Epithelial cell of prostate (primary cell): Measurements from ENCODE around the gene IGFBP7.
A peak's percentile ranks its signal among the peaks of the same experiment; 100 is the strongest.
"Not testable (repeated sequence)": the region's sequence is repeated elsewhere in the genome, so short reads cannot be mapped to it uniquely, and the experiment has no call there.

Experiments
- DNase-seq: peaks from one replicate; pipeline ENCODE4 v3.0.0-alpha.2; 2011; ENCODE audit warnings: low read depth, low spot score
- H3K27ac ChIP-seq: fragments of 450-650 bp; 2 replicates; pipeline ENCODE4 v1.5.1; 2017; ENCODE audit warnings: mild to moderate bottlenecking

IGFBP7 gene

DNA sequence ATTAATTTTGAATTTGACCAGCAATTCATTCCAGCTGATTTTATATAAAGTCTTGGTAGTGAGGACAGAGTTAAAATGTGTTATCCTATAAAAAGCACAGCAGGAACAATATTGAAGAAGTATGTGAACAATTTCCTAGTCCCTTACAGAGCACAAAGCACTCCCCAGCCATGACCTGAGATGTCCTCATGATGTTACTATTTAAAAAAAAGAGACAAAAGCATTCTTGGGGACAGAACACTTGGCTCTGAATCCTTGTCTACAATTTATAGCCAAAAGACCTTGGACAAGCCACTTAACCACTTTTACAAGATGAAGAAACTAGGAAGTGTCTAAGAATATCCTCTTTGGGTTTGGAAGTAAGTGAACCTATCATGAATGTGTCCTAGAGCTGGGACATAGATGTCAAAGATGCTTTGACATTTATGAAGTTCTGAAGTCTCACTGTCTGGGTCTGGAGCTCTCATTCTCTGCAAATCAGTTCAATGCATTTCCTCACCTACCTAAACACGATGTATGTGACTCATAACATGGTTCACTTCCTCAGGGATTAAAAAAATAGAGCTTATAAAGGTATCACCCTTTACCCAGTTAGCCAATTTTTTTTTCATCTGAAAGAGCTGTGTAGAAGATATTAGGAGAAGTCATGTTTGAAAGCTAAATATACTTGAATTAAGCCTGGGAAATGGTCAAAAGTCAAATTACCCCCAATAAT is 61.4 kb downstream of the IGFBP7 start:
- no peak overlapping the region for H3K27ac ChIP-seq
- peak; percentile 22 for DNase-seq

DNA sequence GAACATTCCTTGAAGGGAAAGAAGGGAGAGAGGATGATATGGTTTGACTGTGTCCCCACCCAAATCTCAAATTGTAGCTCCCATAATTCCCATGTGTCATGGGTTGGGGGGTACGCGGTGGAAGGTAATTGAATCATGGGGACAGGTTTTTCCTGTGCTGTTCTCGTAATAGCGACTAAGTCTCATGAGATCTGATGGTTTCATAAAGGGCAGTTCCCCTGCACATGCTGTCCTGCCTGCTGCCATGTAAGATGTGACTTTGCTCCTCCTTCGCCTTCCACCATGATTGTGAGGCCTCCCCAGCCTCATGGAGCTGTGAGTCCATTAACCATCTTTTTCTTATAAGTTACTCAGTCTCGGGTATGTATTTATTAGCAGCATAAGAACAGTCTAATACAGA is 63.1 kb downstream of the IGFBP7 start:
- not testable (repeated sequence) for DNase-seq, H3K27ac ChIP-seq

DNA sequence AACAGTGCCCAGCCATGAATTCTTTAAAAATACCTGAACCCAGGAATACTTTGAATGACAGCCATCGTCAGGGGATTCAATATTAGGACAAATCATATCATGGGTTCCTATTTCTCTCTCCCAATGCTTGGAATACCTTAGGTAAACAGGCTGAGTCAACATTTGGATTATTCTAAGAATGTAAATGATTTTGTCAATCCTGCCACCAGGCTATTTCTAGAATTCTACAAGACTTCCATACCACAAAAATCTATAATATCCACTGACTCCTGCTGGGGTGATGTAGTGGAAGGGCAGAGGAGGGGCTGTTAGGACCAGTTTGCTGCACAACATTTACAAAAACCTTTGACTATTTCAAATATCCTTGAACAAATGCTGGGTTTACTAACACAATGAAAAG is 65.2 kb downstream of the IGFBP7 start:
- no peak overlapping the region for H3K27ac ChIP-seq
- no peak for DNase-seq

DNA sequence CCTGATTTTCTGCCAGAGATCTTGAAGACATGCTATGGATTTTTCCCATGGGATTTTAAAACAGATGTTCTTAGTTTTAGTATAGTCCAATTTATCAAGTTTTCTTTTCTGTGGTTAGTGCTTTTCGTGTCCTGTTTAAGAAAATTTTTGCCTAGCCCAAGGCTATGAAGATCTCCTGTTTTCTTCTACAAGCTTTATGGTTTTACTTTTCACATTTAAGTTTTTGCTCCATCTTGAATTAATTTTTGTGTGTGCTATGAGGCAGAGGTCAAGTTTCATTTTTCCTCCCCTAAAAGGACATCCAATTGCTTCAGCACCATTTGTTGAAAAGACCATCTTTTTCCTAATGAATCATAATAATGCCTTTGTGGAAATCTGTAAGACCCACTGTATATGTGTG is 65.9 kb downstream of the IGFBP7 start:
- no peak overlapping the region for H3K27ac ChIP-seq
- no peak for DNase-seq

DNA sequence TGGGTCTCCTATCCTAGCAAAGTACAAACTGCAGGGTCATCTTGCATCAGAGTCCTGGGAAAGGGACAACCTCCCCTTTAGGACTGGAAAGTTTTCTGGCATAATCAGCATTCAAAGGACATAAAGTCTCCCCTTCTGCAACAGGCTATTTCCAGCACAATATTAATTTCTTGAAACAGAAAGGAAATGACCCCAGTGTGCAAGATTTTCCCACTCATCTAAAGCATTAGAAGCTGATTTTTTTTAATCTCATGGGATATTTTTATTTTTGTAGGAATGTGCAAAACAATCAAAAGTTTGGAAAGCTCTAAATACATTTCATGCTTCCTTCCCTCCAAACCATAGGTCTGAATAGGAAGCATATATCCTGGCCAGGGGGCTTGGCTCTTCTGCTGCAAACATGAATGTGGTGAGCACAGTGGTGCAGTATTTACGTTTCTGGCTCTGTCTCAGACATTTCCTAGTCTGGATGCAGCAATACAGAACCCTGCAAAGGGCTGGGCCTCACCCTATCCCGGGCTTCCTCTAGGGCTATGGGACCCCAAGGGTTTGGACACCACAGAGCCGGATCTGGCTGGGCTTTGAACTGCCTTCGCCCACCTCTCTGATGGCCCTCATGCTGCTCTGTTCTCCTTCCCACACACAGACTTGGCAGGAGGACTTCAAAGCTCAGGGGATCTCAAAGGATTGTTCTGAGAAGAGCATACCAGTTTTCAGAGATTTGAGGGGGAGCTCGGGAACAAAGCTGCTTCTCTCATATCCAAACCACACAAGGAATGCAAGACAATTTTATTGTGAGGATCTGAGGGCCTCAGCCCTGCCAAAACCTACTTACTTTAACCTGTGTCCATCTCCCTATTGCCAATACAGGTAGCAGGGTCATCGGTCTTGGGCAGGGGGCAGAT is 66.6 kb downstream of the IGFBP7 start:
- no peak overlapping the region for H3K27ac ChIP-seq
- DNase-seq = no peak

DNA sequence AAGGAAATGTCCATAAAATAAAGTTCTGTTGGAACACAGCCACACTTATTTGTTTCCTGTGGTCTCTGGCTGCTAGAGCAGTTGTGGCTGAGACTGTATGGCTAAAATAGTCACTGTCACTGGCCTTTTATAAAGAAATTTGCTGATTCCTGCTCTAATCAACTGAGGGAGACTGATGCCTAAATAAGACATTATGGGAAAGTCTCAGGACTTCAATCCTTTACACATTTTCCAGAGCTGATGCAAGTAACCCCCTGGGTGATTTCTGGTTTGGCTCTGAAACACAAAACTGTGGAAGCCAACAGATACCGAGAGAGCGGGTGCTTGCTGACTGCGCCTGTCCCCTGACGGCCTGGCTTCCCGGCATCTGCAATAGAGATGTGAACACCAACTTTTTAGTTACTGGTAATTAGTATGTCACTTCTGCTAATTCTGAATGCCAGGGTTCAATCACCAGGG is 67.4 kb downstream of the IGFBP7 start:
- H3K27ac ChIP-seq = no peak overlapping the region
- no peak for DNase-seq

DNA sequence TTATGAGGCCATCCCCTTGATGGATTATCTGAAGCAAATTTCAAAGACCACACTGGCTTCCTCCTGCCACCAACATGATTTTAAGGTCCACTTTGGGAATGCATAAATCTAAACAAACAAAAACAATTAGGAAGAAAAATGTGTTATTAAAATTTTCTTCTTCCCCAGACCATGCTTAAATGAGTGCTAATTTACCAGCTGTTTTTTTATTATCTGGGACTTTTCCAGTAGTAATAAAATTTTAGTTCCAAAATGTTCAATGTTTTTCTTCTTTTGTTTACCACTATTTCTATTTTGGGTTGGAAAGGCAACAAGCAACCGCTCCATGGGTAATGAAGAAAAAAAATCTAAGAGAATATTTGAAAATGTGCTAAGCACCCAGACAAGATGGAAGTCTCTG is 69.2 kb downstream of the IGFBP7 start:
- DNase-seq = no peak
- no peak overlapping the region for H3K27ac ChIP-seq

DNA sequence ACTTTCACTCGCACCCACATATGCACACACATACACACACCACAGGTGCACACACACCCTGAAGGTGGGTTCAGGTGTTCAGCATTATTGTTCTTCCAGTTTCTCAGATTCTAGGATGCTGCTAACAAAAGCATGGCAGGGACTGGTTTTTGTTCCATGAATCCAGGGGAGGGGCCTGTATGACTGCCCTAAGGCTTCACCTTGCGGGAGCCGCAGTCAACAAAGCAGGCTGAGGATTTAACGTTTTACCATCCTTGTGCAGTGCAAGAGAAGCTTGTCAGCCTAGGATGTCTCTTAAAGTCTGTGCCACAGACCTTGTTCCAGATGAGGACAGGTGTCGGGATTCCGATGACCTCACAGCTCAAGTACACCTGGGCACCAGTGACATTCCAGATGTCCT is 69.7 kb downstream of the IGFBP7 start:
- no peak overlapping the region for H3K27ac ChIP-seq

DNA sequence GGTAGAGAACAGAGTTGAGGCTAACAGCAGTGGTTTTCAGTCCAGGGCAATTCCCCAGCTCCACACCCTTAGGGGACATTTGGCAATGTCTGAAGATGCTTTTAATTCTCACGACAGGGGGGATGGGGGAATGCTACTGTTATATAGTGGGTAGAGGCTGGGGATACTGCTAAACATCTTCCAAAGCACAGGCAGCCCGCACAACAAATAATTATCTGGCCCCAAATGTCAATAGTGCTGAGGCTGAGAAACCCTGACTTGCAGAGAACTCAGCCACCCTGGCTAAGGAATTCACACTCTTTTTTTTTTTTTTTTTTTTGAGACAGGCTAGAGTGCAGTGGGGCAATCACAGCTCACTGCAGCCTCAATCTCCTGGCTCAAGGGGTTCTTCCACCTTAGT is 70.8 kb downstream of the IGFBP7 start:
- no peak for DNase-seq
- H3K27ac ChIP-seq = no peak overlapping the region

More for the DNA sequence above, 69.7 kb downstream of the IGFBP7 start:
- no peak for DNase-seq

DNA sequence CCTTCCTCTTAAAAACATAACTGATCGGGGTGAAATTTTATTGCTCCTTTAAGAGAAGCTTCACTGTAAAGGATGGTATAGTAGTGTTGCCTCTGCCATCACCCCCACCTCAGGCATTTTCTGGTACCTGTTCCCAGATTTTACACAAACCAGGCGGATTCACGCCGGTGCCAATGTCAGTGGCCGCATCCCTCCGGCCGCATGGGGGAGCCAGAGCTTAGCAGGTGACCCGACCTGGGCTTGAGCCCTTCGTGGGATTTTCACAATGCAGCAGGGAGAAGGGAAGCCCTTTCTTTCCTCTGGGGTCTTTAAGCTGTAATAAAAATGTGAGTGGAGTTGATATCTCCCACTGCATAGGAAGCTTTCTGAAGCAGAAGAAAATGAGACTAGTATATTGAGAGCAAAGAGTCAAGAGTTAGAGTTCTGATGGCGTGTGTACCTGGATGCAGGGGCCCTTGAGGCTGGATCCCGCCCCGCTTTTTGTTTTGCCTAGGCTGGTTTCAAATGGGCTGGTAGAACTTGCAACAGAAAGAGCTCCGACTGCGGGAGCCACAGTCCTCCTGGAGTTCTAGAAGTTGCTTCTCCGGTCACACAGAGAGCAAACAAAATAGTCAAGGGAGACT is 72.1 kb downstream of the IGFBP7 start:
- DNase-seq = no peak
- H3K27ac ChIP-seq = no peak overlapping the region

DNA sequence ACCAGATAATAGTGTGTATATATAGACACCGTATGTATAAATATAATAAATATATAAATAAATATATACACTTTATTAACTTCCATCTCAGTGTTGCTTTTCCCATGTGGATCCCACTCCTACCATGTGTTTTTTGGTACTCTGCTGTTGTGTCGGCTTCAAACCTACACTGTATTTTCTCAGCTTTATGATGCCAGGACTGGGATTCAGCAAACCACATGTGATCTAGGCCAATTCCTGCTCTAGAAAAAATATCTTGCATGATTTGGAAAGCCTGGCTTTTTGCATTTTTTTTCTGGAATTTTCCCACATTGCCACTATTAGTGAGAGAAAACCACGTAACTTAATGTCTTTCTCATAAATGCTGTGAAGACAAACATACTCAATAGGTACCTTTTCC is 75.7 kb downstream of the IGFBP7 start:
- DNase-seq = no peak
- no peak overlapping the region for H3K27ac ChIP-seq

DNA sequence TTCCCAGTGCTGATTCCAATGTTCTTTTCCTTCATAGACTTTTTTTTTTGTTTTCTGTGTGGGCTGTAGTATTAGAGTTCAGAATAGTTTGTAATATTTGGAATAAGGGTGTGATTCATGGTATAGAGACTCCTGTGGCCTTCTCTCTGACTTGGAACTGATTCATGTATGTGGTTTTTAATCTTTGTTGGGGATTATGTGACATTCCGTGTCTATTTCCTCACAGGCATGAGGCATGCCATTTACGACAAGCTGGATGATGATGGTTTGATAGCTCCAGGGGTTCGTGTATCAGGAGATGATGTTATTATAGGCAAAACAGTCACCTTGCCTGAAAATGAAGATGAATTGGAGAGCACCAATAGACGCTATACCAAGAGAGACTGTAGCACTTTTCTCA is 87.1 kb downstream of the IGFBP7 start:
- peak overlapping the region; percentile 79 for H3K27ac ChIP-seq
- DNase-seq = peak; percentile 75

DNA sequence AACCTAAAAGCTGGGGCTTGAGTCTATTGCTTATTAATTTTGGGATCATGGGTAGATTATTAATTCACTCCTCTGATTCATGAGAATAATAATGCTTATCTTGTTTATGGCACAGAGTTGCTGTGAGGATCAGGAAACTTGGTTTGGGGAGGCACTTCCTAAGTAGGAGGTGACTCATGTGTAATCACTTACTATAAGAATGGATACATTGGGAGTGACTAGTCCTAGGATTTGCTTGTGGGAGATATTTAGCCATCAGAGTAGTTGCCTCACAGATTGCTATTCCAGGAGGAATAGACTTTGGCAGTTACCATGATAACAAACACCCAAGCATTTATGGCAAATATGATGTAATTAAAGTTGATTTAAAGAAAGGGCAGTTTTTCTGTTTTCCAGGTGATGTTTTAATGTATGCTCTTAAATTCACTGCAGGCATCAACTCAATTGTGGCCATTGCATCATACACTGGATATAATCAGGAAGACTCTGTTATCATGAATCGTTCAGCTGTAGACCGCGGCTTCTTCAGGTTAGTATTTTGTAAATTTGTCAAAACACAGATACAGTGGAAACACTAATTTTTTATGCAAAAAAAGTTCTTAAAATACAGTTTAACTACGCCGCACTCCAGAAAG is 89.6 kb downstream of the IGFBP7 start:
- H3K27ac ChIP-seq = peak overlapping the region; percentile 79
- DNase-seq = peak; percentile 49

DNA sequence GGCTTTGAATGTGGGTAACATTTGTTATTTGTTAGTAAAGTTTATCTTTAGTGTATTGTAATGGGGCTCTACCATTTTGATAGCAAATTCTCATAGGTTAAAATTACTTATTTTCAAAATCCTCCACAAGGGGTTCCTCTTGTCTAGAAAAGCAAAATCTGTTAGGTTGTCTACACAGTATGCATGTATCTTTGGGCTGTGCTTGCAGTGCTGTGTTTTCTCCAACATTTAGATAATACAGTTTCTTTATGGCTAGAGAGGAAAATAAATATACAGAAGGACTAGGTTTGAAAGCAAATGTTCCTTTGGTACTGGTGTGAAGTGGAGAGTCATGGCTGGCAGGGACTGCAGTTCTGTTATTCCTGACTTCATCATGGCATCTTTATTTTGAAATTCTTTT is 91.2 kb downstream of the IGFBP7 start:
- H3K27ac ChIP-seq = peak overlapping the region; percentile 79

DNA sequence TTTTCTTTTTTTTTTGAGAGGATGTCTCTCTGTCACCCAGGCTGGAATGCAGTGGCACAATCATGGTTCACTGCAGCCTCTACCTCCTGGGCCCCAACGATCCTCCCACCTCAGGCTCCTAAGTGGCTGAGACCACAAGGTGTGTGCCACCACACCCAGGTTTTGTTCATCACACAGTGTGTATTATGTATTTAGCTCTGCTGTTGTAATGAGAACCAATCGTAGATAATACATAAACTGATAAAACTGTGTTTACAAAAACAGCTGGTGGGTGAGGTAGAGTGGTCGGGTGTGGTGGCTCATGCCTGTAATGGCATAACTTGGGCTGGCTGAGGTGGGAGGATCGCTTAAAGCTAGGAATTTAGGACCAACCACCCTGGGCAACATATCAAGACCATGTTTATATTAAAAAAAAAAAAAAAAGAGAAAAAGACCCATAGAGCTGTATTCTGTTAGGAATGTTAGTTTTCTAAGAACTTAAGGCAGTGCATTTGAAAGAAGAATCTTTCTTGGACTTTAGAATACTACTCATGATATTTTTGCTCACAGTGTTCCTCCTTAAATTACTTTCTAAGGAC is 96.6 kb downstream of the IGFBP7 start:
- no peak for DNase-seq

More for the DNA sequence above, 91.2 kb downstream of the IGFBP7 start:
- DNase-seq = no peak

DNA sequence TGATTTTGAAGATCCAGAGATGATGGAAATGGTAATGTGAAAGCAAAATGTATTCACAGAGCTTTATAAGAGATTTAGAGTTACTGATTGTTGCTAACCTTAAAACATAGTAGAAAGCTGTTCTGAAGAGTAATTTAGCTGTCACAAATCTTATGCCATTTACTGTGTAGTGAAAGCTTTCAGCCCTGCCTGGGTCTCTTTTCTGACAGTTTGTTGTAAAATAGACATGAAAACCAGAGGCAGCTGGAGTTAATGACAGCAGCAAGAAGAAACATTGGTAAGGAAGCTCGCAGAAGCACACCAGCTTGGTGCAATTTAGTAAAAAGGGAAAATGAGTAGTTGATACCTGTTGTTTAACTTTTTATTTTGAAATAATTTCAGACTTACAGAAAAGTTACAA is 110.4 kb downstream of the IGFBP7 start:
- no peak overlapping the region for H3K27ac ChIP-seq
- no peak for DNase-seq

More for the DNA sequence above, 96.6 kb downstream of the IGFBP7 start:
- no peak overlapping the region for H3K27ac ChIP-seq

DNA sequence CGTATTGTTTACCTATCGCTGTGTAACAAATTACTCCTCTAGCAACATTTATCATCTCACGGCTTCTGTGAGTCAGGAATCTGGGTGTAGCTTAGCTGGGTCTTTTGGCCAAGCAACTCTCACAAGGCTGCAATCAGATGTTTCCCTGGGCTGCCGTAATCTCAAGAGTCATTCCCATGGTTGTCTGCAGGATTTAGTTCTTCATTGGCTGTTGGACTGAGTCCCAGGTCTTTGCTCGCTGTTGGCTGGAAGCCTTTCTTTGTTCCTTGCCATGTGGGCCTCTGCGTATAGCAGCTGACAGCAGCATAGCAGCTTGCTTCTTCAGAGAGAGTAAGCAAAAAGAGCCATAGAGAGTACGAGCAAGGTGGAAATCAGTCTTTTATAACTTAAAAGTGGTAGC is 114.7 kb downstream of the IGFBP7 start:
- H3K27ac ChIP-seq = peak overlapping the region; percentile 4
- DNase-seq = peak; percentile 18

DNA sequence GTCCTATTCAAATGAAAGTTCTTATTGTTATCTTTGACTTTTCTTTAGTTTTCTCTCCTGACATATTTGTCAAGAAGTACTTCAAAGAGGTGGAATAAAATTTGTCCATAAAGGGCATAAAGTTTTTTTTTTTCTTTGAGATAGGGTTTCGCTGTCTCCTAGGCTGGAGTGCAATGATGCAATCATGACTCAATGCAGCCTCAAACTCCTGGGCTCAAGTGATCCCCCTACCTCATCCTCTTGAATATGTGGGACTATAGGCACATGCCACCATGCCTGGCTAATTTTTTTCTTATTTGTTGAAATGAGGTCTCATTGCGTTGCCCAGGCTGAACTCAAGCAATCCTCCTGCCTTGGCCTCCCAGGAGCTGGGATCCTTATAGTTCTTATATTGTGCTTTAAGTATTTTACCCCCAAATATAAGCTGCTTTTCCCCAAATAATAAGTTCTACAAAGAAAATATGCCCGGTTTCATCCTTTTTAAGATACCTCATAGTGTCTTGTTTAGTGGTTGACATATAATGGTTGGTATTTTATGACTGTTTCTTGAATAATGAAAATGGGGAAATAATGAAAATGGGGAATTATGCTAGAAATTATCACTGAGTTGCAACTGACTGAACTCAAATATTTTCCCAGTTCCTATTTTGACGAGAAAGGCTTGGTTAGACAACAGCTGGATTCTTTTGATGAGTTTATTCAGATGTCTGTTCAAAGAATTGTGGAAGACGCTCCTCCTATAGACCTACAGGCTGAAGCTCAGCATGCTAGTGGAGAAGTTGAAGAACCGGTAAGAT is 119.9 kb downstream of the IGFBP7 start:
- peak overlapping the region; percentile 6 for H3K27ac ChIP-seq
- no peak for DNase-seq

DNA sequence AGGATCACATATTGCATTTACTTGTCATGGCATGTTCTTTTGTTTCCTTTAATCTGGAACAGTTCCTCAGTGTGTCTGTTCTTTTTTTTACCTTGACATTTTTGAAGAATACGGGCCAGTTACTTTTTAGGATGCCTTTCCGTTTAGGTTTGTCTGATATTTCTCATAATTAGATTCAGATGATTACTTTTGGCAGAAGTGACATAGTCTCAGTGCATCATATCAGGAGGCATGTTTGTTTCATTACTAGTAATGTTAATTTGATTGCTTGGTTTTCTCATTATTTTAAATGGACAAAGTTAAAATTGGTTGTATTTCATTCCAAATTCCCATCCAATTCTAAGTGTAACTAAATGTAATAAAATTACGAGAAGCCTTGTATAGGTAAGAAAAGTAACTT is 123.2 kb downstream of the IGFBP7 start:
- H3K27ac ChIP-seq = no peak overlapping the region
- no peak for DNase-seq
